ENCODE measurements around the gene MIPEP.

Gene MIPEP

DNA sequence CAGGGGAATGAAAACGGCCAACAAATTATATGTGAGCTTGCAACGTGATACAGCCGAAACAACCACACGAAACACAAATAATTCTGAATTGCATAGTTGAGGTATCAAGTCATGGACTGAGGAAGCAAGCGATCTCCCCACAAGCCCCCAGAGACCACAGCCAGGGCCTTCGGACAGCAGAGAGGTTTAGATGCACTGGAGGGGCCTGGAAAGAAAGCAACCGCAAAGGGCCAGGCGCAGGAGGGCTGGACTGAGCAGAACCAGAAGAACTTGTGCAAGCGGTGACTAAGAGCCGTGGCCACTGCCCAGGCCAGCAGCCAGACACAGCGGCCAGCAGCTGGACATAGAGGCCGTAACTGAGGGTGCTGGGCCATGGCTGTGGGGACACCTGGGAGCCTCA, 187.6 kb downstream of the MIPEP start:
- no peak overlapping the region for H3K4me3 ChIP-seq (ENCODE audit: low read depth, low read length)
- DNase-seq (ENCODE audit: low read depth): no peak
- TF ChIP-seq, protein P1, sequence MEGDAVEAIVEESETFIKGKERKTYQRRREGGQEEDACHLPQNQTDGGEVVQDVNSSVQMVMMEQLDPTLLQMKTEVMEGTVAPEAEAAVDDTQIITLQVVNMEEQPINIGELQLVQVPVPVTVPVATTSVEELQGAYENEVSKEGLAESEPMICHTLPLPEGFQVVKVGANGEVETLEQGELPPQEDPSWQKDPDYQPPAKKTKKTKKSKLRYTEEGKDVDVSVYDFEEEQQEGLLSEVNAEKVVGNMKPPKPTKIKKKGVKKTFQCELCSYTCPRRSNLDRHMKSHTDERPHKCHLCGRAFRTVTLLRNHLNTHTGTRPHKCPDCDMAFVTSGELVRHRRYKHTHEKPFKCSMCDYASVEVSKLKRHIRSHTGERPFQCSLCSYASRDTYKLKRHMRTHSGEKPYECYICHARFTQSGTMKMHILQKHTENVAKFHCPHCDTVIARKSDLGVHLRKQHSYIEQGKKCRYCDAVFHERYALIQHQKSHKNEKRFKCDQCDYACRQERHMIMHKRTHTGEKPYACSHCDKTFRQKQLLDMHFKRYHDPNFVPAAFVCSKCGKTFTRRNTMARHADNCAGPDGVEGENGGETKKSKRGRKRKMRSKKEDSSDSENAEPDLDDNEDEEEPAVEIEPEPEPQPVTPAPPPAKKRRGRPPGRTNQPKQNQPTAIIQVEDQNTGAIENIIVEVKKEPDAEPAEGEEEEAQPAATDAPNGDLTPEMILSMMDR (IDR thresholded peaks at IDR 0.05; ENCODE audit: control insufficient read depth, extremely low read depth, insufficient read depth): no peak

DNA sequence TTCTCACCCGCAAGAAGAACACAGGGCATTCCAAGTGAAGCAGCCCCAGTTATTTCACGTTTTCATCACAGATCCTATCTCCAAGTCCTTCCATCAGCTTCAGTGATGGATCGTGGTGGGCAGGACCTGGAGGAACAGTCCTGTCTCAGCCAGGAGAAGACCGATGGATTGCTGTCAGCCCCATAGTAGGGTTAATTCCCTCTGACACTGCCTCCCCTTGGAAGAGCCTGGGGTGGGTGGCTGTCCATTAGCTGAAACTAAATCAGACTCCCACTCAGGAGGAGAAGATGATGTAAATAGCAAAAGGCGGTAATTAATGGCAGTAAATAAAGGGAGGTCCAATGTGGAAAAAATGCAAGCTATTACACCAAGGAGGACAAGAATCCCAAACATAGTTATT, 188.0 kb downstream of the MIPEP start:
- no peak overlapping the region for H3K4me3 ChIP-seq (ENCODE audit: low read depth, low read length)
- TF ChIP-seq, protein P1 (IDR thresholded peaks at IDR 0.05; ENCODE audit: control insufficient read depth, extremely low read depth, insufficient read depth): no peak
- no peak for DNase-seq (ENCODE audit: low read depth)

DNA sequence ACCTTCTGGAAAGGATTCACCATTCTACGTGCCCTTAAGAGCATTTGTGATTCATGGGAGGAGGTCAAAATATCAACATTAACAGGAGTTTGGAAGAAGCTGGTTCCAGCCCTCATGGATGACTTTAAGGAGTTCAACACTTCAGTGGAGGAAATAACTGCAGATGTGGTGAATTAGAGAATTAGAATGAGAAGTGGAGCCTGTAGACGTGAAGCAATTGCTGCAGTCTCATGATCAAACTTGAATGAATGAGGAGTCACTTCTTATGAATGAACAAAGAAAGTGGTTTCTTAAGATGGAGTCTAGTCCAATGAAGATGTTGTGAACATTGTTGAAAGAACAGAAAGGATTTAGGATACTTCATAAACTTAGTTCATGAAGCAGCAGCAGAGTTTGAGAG, 189.9 kb downstream of the MIPEP start:
- no peak overlapping the region for H3K4me3 ChIP-seq (ENCODE audit: low read depth, low read length)
- TF ChIP-seq, protein P1 (IDR thresholded peaks at IDR 0.05; ENCODE audit: control insufficient read depth, extremely low read depth, insufficient read depth): no peak
- no peak for DNase-seq (ENCODE audit: low read depth)

DNA sequence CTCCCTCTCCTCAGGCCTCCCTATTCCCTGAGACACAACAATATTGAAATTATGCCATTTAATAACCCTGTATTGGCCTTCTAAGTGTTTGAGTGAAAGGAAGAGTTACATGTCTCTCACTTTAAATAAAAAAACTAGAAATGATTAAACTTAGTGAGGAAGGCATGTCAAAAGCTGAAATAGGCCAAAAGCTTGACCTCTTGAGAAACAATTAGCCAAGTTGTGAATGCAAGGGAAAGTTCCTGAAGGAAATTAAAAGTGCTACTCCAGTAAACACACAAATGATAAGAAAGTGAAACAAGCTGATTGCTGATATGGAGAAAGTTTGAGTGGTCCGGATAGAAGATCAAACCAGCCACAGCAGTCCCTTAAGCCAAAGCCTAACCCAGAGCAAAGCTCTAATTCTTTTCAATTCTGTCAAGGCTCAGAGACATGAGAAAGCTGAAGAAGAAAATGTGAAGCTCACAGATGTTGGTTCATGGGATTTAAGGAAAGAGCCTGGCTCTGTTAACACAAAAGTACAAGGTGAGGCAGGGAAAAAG, 191.4 kb downstream of the MIPEP start:
- TF ChIP-seq, protein P1 (IDR thresholded peaks at IDR 0.05; ENCODE audit: control insufficient read depth, extremely low read depth, insufficient read depth): no peak
- no peak overlapping the region for H3K4me3 ChIP-seq (ENCODE audit: low read depth, low read length)
- DNase-seq (ENCODE audit: low read depth): no peak

DNA sequence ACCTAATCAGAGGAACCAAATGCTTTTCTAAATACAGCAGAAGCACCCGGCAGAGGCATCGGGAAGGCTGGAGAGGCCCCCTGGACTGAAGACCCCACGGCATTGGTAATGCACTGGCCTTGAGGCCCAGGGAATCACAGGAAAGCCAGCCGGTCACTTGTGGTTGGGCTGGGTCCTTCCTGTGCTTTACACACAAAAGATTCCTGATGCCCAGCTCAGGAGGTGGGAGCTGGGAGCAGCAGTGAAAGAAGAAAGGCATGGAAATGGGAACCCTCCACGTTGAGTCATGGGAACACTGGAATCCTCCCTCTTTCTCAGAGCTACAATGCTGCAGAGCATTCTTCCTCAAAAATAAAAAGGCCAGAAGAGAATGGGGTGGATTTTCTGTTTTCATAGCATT, 192.6 kb downstream of the MIPEP start:
- TF ChIP-seq, protein P1 (IDR thresholded peaks at IDR 0.05; ENCODE audit: control insufficient read depth, extremely low read depth, insufficient read depth): no peak
- no peak for DNase-seq (ENCODE audit: low read depth)

DNA sequence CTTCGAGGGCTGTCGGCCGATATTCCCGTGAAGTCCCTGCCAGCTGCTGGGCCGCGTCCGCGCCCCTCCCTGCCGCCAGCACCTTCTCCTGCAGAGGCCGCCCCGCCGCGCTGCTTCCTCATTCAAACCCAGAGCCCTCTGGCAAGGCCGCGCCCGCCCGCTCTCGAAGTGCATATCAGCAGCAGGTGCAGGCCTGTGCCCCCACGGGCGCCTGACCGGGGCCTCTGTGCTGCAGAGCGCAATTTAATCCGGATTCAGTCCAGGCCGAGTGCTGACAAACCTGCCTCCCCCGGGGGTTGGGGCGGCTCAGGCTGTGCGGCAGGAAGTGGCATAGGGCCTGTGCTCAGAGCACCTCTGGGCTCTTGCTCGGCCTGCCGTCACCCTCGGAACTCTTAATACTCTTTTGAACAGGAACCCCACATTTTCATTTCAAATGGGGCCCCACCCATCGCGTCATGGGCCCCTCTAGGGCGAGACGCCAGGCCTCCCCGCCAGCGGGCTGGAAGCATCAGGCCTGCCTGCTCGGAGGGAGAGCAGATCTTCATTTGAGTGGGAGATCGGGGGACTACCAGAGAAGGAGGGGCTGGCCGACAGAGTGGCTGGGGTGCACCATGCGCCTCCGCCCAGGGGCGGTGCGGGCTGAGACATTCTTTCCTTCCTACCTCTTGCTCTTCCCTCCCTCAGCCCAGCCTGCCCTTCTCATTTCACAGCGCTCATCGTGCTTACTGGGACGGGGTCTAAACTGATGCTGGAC, 193.3 kb downstream of the MIPEP start:
- TF ChIP-seq, protein P1 (IDR thresholded peaks at IDR 0.05; ENCODE audit: control insufficient read depth, extremely low read depth, insufficient read depth): no peak
- DNase-seq (ENCODE audit: low read depth): no peak
- H3K4me3 ChIP-seq (ENCODE audit: low read depth, low read length): no peak overlapping the region

More for the DNA sequence above, 192.6 kb downstream of the MIPEP start:
- no peak overlapping the region for H3K4me3 ChIP-seq (ENCODE audit: low read depth, low read length)

DNA sequence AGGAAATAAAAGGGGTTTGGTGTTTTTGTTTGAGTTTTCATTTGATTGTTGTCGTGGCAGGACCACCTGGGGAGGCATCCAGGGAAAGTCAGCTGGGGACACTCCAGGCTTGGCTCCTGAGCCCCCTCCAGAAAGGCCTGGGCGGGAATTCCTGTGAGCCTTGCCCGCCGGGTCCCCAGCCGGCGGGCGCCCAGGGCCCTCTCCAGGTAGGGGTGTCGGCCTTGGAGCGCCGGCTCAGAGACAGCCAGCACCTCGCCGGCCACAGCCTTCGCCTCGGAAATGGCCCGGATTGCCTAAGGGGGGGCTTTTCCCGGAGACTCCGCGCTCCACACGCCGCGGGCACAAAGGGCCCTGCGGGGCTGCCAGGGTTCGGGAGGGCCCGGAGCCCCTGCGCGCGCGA, 194.0 kb downstream of the MIPEP start:
- no peak for DNase-seq (ENCODE audit: low read depth)

More for the DNA sequence above, 194.0 kb downstream of the MIPEP start:
- H3K4me3 ChIP-seq (ENCODE audit: low read depth, low read length): no peak overlapping the region
- TF ChIP-seq, protein P1 (IDR thresholded peaks at IDR 0.05; ENCODE audit: control insufficient read depth, extremely low read depth, insufficient read depth): no peak

Measured in LNCaP clone FGC (cell line).